ENCODE data around the gene RUSC1. TPM values are rescaled to one million over a fixed set of nuclear protein-coding genes. Genes with fewer than 3 reads are reported as not detected.
A peak's percentile ranks its signal among the peaks of the same experiment; 100 is the strongest.

Gene RUSC1
- total RNA-seq, 1 donor from 2014 or later: 35.4 TPM

DNA sequence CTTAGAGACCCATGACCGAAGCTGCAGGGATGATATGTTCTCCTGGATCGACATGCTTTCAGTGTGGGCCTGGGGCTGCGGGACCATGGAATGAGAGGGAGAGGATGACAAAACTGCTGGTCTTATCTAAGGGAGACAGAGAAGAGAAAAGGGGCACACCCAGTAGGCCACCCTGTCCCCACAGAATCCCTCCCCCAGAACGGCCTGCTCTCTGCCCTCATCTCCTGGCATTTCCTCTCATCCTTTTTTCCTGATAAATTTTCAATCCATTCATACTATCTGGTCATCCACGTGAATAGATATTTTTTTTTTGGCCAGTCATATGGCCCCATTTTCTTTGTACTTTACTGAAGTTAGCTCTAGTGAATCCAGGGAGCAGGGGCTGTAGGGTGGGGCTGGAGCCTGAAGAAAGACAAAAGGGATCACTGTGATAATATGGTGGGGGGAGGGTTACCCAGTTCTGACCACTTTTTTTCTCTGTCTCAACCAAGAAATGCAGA, 19.3 kb upstream of the RUSC1 start, which contains the start of gene PKLR:
TSS of gene PKLR (minus strand) at position 97 of the 500 bp plus-strand sequence. CDS start at position 54, 43 bp downstream.
- no peak for DNase-seq (ENCODE audit: extremely low spot score, unreplicated experiment)
- TF ChIP-seq, protein P1, sequence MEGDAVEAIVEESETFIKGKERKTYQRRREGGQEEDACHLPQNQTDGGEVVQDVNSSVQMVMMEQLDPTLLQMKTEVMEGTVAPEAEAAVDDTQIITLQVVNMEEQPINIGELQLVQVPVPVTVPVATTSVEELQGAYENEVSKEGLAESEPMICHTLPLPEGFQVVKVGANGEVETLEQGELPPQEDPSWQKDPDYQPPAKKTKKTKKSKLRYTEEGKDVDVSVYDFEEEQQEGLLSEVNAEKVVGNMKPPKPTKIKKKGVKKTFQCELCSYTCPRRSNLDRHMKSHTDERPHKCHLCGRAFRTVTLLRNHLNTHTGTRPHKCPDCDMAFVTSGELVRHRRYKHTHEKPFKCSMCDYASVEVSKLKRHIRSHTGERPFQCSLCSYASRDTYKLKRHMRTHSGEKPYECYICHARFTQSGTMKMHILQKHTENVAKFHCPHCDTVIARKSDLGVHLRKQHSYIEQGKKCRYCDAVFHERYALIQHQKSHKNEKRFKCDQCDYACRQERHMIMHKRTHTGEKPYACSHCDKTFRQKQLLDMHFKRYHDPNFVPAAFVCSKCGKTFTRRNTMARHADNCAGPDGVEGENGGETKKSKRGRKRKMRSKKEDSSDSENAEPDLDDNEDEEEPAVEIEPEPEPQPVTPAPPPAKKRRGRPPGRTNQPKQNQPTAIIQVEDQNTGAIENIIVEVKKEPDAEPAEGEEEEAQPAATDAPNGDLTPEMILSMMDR (IDR thresholded peaks at IDR 0.05): no peak
- H3K36me3 Mint-ChIP-seq (ENCODE audit: unreplicated experiment): no peaks in the 10 kb centered on the region
- peaks cover 13% of the 10 kb centered on the region for H3K27me3 Mint-ChIP-seq (ENCODE audit: unreplicated experiment)
- no peak within 1 kb of the TSS for H3K27ac Mint-ChIP-seq (ENCODE audit: unreplicated experiment)
- no peaks in the 10 kb centered on the region for H3K9me3 Mint-ChIP-seq (ENCODE audit: unreplicated experiment)
- peaks cover 6% of the 10 kb centered on the region for H3K4me1 Mint-ChIP-seq (ENCODE audit: unreplicated experiment)
- no peak within 1 kb of the TSS for H3K4me3 Mint-ChIP-seq (ENCODE audit: unreplicated experiment)

DNA sequence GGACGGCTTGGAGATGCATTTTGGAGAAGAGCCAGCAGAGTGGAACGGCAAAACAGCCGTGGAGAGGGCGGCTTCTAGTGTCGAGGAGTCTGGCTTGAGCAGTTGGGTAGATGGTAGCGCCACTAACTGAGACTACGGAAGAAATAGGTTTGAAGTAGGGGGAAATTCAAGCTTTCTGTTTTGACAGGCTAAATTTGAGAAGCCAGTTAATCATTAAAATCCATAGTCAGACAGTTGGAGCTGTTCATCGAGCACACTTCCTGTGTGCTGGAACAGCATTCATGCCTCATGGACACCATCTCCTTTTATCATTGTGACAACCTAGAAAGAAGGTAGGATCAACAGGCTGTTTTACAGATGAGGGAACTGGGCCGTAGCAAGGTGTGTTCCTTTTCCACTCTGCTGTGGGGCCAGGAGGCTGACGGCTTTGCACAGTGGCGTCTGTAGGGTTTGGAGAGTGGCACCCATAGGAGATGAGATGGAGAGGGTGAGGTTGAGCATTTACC, 16.1 kb upstream of the RUSC1 start:
- Mint-ChIP-seq H3K27ac (ENCODE audit: unreplicated experiment) (no peak overlapping the region), H3K27me3 (ENCODE audit: unreplicated experiment) (no peaks in the 10 kb centered on the region), H3K9me3 (ENCODE audit: unreplicated experiment) (no peaks in the 10 kb centered on the region), H3K36me3 (ENCODE audit: unreplicated experiment) (no peaks in the 10 kb centered on the region), H3K4me1 (ENCODE audit: unreplicated experiment) (peaks cover 12% of the 10 kb centered on the region), H3K4me3 (ENCODE audit: unreplicated experiment) (no peak overlapping the region)
- TF ChIP-seq, protein P1 (IDR thresholded peaks at IDR 0.05): no peak
- no peak for DNase-seq (ENCODE audit: extremely low spot score, unreplicated experiment)

DNA sequence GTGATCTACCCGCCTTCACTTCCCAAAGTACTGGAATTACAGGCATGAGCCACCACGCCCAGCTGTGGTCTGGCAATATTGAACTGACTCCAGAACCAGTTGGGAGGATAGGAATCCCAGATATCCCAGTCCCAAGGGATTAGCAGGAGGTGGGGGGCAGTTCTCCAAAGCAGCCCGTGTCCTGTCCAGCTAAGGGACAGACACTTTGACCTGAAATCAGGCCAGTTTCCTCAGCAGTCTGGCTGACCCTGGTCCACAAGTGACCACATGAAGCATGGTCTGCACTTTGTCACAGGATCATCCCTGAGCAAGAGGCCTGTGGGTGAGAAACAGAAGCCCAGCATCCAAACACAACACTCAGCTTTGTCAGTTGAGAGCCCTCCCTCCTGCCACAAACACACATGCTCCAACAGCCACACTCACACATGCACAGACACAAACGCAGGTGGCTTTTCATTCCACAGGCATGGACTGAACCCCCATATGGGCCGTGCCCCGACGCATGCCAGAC, 14.8 kb upstream of the RUSC1 start:
- Mint-ChIP-seq H3K9me3 (ENCODE audit: unreplicated experiment) (no peaks in the 10 kb centered on the region), H3K4me1 (ENCODE audit: unreplicated experiment) (peaks cover 23% of the 10 kb centered on the region), H3K36me3 (ENCODE audit: unreplicated experiment) (no peaks in the 10 kb centered on the region), H3K27ac (ENCODE audit: unreplicated experiment) (no peak overlapping the region), H3K4me3 (ENCODE audit: unreplicated experiment) (no peak overlapping the region), H3K27me3 (ENCODE audit: unreplicated experiment) (no peaks in the 10 kb centered on the region)
- TF ChIP-seq, protein P1 (IDR thresholded peaks at IDR 0.05): no peak
- no peak for DNase-seq (ENCODE audit: extremely low spot score, unreplicated experiment)

DNA sequence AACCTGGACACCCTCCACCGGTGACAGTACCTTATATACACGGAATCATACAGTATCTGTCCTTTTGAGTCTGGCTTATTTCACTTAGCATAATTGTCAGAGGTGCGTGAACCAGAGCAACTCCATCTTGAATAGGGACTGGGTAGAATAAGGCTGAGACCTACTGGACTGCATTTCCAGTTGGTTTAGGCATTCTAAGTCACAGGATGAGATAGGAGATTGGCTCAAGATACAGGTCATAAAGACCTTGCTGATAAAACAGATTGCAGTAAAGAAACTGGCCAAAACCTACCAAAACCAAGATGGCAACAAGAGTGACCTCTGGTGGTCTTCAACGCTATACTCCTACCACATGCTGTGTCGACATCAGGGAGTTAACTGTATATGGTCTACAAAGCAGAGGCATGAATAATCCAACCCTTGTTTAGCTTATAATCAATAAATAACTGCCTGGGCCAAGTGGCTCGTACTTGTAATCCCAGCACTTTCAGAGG, 13.4 kb upstream of the RUSC1 start:
- Mint-ChIP-seq H3K27ac (ENCODE audit: unreplicated experiment) (peak overlapping the region; percentile 94), H3K9me3 (ENCODE audit: unreplicated experiment) (no peaks in the 10 kb centered on the region), H3K4me3 (ENCODE audit: unreplicated experiment) (peak overlapping the region; percentile 18), H3K4me1 (ENCODE audit: unreplicated experiment) (peaks cover 26% of the 10 kb centered on the region), H3K36me3 (ENCODE audit: unreplicated experiment) (no peaks in the 10 kb centered on the region), H3K27me3 (ENCODE audit: unreplicated experiment) (no peaks in the 10 kb centered on the region)
- TF ChIP-seq, protein P1 (IDR thresholded peaks at IDR 0.05): peak; percentile 40
- no peak for DNase-seq (ENCODE audit: extremely low spot score, unreplicated experiment)

Data from osteocyte (in vitro differentiated cells).